HPDE6-E6E7 (cell line): Measurements from ENCODE around the gene SLC2A13.

Experiments
- DNase-seq: peaks from one replicate; pipeline ENCODE4 v3.0.0; 2011; ENCODE audit warnings: missing footprints; ENCODE audit errors: extremely low spot score

The SLC2A13 gene

GRCh38 chr12:40105515-40106201 is at the start of gene SLC2A13:
Gene SLC2A13, minus strand, starts transcription at chr12:40106081. Its CDS starts 273 bp downstream, at chr12:40105808.
- peak; percentile 67 for DNase-seq

GRCh38 chr12:40154381-40154780 is 48.5 kb upstream of the SLC2A13 start:
- no peak for DNase-seq

GRCh38 chr12:40153432-40153831 is 47.6 kb upstream of the SLC2A13 start:
- no peak for DNase-seq

- no peak for DNase-seq
Observed at GRCh38 chr12:40152783-40153383, 47.0 kb upstream of the SLC2A13 start.

- DNase-seq = no peak
Observed at GRCh38 chr12:40149673-40150260, 43.9 kb upstream of the SLC2A13 start.

- DNase-seq = no peak
Observed at GRCh38 chr12:40146800-40147797, 41.2 kb upstream of the SLC2A13 start.

- no peak for DNase-seq
Observed at GRCh38 chr12:40145896-40146295, 40.0 kb upstream of the SLC2A13 start.

- no peak for DNase-seq
Observed at GRCh38 chr12:40144023-40144422, 38.1 kb upstream of the SLC2A13 start.

- DNase-seq = no peak
Observed at GRCh38 chr12:40142001-40142744, 36.3 kb upstream of the SLC2A13 start.

GRCh38 chr12:40138526-40138925 is 32.6 kb upstream of the SLC2A13 start:
- no peak for DNase-seq

- peak; percentile 26 for DNase-seq
Observed at GRCh38 chr12:40137252-40137651, 31.4 kb upstream of the SLC2A13 start.

GRCh38 chr12:40127408-40127807 is 21.5 kb upstream of the SLC2A13 start:
- no peak for DNase-seq

- no peak for DNase-seq
Observed at GRCh38 chr12:40123496-40123895, 17.6 kb upstream of the SLC2A13 start.

GRCh38 chr12:40122842-40123241 is 17.0 kb upstream of the SLC2A13 start:
- DNase-seq = no peak

- DNase-seq = no peak
Observed at GRCh38 chr12:40117818-40118217, 11.9 kb upstream of the SLC2A13 start.

GRCh38 chr12:40110586-40110985 is 4.7 kb upstream of the SLC2A13 start:
- DNase-seq = no peak

- DNase-seq = no peak
Observed at GRCh38 chr12:40107803-40108620, 2.1 kb upstream of the SLC2A13 start.

GRCh38 chr12:40107098-40107802 is 1.4 kb upstream of the SLC2A13 start:
- peak; percentile 59 for DNase-seq

GRCh38 chr12:40106655-40107054 is 774 bp upstream of the SLC2A13 start:
- no peak for DNase-seq

- no peak for DNase-seq
Observed at GRCh38 chr12:40106202-40106533, 287 bp upstream of the SLC2A13 start.
